ENCODE measurements around the gene EIF3C.
"Not testable (repeated sequence)": the region's sequence is repeated elsewhere in the genome, so short reads cannot be mapped to it uniquely, and the experiment has no call there.

The EIF3C gene

DNA sequence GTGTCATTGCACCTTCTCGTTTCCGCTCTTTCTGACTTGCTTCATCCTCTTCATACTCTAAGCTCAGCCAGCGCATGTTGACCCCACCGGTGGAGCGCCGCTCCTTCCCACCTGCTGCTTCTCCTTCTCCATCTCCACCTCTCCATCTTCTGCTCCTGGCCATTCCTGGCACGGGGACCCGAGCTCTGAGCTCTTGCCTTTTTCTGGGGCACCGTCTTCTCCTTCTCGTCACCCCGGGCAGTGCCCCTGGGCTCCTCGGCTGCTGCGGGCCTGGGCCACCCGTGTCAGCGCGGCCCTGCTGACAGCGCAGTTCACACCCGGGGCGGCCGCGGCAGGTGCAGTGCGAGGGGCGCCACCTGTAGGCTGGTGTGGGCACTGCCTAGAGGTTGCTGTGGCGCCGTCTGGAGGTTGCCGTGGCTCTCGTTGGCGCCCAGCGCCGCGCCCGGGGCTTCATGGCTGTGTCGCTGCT lies 38.8 kb downstream of the EIF3C start:
- FAIRE-seq = not testable (repeated sequence)

DNA sequence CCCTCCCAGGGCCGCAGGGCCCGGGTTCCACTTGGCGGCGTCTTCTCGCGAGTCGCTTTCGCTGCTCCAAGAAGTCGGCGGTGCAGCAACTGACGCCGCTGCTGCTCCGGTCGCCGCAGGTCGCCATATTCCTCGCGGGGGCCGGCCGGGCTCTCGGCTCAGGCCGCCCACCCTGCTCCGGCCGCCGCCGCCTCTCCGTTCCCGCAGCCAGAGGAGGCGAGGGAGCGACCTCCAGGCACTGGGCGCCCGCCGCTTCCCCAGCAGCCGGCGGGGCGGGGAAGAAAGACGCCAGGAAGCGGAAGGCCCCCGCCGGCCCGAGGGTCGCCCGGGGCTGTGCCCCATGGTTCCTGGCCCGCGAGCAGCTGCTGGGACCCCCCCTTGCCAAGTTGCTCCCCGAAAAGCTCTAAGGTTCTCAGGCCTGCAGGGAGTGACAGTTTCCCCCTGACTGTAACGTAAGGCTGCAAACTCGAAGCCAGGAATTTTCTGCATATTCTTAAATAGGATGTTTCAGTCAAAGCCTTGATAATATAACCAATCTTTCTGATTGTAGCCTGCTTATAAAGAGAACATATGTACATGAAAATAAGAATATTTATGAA lies 39.3 kb downstream of the EIF3C start:
- FAIRE-seq = not testable (repeated sequence)

DNA sequence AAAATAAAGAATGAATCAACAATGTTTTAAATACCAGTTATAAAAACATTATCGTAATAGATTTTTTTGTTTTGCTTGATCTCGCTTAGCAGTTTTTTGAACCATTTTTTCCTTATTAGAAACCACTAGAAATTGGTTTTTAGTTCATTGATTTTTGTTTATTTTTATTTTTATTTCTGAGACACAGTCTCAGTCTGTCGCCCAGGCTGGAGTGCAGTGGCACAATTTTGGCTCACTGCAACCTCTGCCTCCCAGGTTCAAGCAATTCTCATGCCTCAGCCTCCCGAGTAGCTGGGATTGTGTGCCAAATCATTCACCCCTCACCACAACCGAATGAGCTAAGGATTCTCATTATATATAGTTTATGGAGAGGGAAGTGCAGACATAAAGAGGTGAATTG lies 40.2 kb downstream of the EIF3C start, which contains the start of gene NPIPB9:
NPIPB9 (plus strand) TSS at position 301 of the 400 bp plus-strand sequence.
- not testable (repeated sequence) for FAIRE-seq

DNA sequence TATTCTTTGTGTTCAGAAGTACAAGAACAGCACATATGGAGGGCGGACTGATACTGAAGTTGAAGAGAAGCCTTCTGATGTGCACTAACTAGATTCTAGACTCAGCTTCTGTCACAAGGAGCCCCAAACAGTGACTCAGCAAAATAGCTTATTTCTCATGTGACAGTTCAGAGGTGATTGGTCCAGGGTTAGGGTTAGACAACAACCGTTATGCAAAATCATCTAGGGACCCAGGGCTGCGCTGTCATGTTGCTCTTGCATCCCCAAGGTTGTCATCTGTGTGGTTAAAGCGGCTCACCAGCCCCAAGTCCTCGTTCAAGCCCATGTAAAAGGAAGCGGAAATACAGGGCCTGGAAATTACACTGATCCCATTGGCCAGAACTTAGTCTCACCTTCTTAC lies 70.4 kb downstream of the EIF3C start:
- not testable (repeated sequence) for FAIRE-seq

DNA sequence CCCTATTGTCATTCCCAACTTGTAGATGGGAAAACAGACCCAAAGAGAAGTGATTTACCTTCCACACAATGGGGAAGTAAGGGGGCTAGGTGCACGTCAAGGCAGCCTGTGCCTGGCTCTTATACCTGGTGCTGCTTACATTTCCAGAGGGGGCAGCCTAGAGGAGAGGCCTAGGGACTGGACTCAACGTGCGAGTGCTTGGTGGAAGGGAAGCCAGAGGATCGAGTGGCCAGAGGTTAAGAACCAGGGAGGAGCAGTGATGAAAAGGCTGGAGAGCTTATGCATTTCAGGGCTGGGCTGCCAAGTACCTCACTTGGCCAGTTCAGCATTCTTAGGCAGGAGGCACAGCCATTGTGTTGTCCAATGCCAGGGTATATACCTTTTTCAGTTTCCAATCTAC lies 71.1 kb downstream of the EIF3C start:
- FAIRE-seq = not testable (repeated sequence)
